Muscle layer of colon (tissue), 2 donors: ENCODE measurements around the gene CBLL1.

ENCODE experiments used
- H3K27ac ChIP-seq: one replicate; pipeline ENCODE4 v1.7.0; 2013; ENCODE audit warnings: low read depth, mild to moderate bottlenecking, low read length, moderate library complexity
- H3K27me3 ChIP-seq, 2 donors: one replicate each; pipeline ENCODE4 v1.7.0; 2013; ENCODE audit warnings: low read length in 2 of 2, mild to moderate bottlenecking in 2 of 2; ENCODE audit not compliant: insufficient read depth in 2 of 2, control insufficient read depth in 1 of 2
- H3K36me3 ChIP-seq: one replicate; pipeline ENCODE4 v1.7.0; 2013; ENCODE audit warnings: mild to moderate bottlenecking, low read length; ENCODE audit not compliant: insufficient read depth
- H3K4me1 ChIP-seq: one replicate; pipeline ENCODE4 v1.7.0; 2013; ENCODE audit warnings: mild to moderate bottlenecking, low read length; ENCODE audit not compliant: insufficient read depth
- H3K4me3 ChIP-seq, 2 donors: one replicate each; pipeline ENCODE4 v1.7.0; 2013; ENCODE audit warnings: low read length in 2 of 2, low read depth in 1 of 2, mild to moderate bottlenecking in 1 of 2, moderate library complexity in 1 of 2
- H3K9ac ChIP-seq: one replicate; pipeline ENCODE4 v1.7.0; 2013; ENCODE audit warnings: low read length
- H3K9me3 ChIP-seq: one replicate; pipeline ENCODE4 v1.7.0; 2013; ENCODE audit warnings: mild to moderate bottlenecking, low read length
- donor health status: abdominal sarcoma.
- donor health status: Adenocarcinoma of cecum.

The CBLL1 gene

DNA sequence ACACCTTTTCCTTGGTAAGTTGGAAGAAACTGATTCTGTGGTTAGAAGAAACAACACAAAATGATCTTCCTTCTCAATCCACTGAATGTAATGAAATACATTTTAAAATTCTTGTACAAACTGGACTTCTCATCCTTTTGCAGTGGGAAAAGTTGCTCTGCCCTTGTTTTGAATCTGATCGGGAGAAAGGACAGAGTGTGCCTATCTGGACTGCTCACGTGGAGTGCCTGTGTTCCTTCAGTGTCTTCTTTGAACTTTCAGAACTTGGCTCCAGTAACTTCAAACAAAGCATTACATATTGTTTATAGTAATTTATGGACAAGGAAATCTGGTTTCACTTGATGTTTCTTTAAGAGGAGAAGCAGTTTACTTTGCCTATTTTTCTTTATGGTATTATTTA lies 42.0 kb downstream of the CBLL1 start:
- peaks cover 52% of the 10 kb centered on the region for H3K4me1 ChIP-seq
- no peaks in the 10 kb centered on the region for H3K9me3 ChIP-seq
- H3K27ac ChIP-seq, result peak overlapping the region; percentile 57
- H3K36me3 ChIP-seq, result no peaks in the 10 kb centered on the region
- no peak overlapping the region for H3K4me3 ChIP-seq
- H3K9ac ChIP-seq, result no peak overlapping the region
- H3K27me3 ChIP-seq, result no peaks in the 10 kb centered on the region

- H3K27me3 ChIP-seq, result no peaks in the 10 kb centered on the region
- H3K4me1 ChIP-seq, result peaks cover 37% of the 10 kb centered on the region
- H3K4me3 ChIP-seq, result no peak overlapping the region
- H3K27ac ChIP-seq, result no peak overlapping the region
- no peak overlapping the region for H3K9ac ChIP-seq
- H3K9me3 ChIP-seq, result no peaks in the 10 kb centered on the region
- H3K36me3 ChIP-seq, result no peaks in the 10 kb centered on the region
These were observed 44.3 kb downstream of the CBLL1 start for GRCh38 chr7:107788216-107788615.

GRCh38 chr7:107788662-107789061 lies 44.7 kb downstream of the CBLL1 start:
- H3K36me3 ChIP-seq, result no peaks in the 10 kb centered on the region
- H3K9me3 ChIP-seq, result no peaks in the 10 kb centered on the region
- H3K4me1 ChIP-seq, result peaks cover 33% of the 10 kb centered on the region
- no peaks in the 10 kb centered on the region for H3K27me3 ChIP-seq
- H3K4me3 ChIP-seq, result no peak overlapping the region
- H3K27ac ChIP-seq, result no peak overlapping the region
- H3K9ac ChIP-seq, result no peak overlapping the region

- Histone ChIP-seq H3K4me1 (peaks cover 31% of the 10 kb centered on the region), H3K4me3 (no peak overlapping the region), H3K9ac (no peak overlapping the region), H3K27ac (no peak overlapping the region), H3K9me3 (no peaks in the 10 kb centered on the region), H3K27me3 (no peaks in the 10 kb centered on the region), H3K36me3 (no peaks in the 10 kb centered on the region)
These were observed 45.7 kb downstream of the CBLL1 start for GRCh38 chr7:107789647-107790046.

DNA sequence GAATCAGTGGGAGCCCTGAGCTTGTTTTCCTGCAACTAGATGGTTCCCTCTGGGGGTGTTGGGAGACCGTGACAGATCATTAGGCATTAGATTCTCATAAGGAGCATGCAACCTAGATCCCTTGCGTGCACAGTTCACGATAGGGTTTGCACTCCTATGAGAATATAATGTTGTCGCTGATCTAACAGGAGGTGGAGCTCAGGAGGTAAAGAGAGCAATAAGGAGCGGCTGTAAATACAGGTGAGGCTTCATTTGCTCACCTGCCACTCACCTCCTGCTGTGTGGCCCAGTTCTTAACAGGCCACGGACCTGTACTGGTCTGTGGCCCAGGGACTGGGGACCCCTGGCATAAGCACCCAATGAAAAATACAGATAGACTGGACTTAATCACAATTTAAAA lies 48.4 kb downstream of the CBLL1 start:
- H3K36me3 ChIP-seq, result no peaks in the 10 kb centered on the region
- H3K9me3 ChIP-seq, result no peaks in the 10 kb centered on the region
- H3K9ac ChIP-seq, result no peak overlapping the region
- no peak overlapping the region for H3K27ac ChIP-seq
- no peak overlapping the region for H3K4me3 ChIP-seq
- H3K27me3 ChIP-seq, result no peaks in the 10 kb centered on the region
- H3K4me1 ChIP-seq, result peaks cover 10% of the 10 kb centered on the region

DNA sequence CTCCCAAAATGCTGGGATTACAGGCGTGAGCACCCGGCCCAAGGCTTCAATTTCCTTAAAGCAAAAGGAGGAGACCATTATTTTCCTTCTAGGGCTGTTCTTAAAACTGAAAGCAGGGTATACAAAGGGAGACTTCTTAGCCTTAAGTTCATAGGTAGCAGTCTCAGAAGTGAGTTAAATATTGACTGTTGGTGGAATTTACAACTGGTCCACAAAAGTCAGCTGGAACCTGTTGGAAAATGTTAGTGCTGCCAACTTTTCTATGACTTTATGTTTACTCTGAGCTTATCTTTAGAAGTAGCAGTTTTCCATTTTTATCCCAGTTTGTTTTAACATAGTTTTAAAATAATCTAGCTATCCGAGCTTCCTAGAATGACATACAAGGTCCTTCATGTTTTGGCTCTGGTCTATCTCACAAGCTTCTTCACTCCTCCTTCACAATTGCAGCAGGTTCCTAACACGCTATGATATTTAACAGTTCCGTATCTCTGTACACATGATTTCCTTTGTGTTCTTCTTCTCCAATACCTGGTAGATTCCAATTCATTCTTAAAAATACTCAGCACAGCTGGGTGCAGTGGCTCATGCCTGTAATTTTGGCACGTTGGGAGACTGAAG lies 55.8 kb downstream of the CBLL1 start:
- Histone ChIP-seq H3K27ac (peak overlapping the region; percentile 41), H3K4me3 (no peak overlapping the region), H3K36me3 (no peaks in the 10 kb centered on the region), H3K4me1 (peaks cover 5% of the 10 kb centered on the region), H3K9me3 (no peaks in the 10 kb centered on the region), H3K9ac (no peak overlapping the region), H3K27me3 (no peaks in the 10 kb centered on the region)

GRCh38 chr7:107803009-107803610 lies 59.2 kb downstream of the CBLL1 start, which contains the start of gene SLC26A3:
Gene SLC26A3 (minus strand): TSS chr7:107803223. CDS start chr7:107794509, 8,714 bp downstream.
- H3K27ac ChIP-seq, result no peak within 1 kb of the TSS
- H3K9me3 ChIP-seq, result no peaks in the 10 kb centered on the region
- H3K4me3 ChIP-seq, result no peak within 1 kb of the TSS
- peaks cover 5% of the 10 kb centered on the region for H3K4me1 ChIP-seq
- H3K9ac ChIP-seq, result no peak within 1 kb of the TSS
- H3K36me3 ChIP-seq, result no peaks in the 10 kb centered on the region
- H3K27me3 ChIP-seq, result no peaks in the 10 kb centered on the region

- H3K27ac ChIP-seq, result no peak overlapping the region
- H3K4me1 ChIP-seq, result no peaks in the 10 kb centered on the region
- H3K9ac ChIP-seq, result no peak overlapping the region
- H3K36me3 ChIP-seq, result no peaks in the 10 kb centered on the region
- no peak overlapping the region for H3K4me3 ChIP-seq
- no peaks in the 10 kb centered on the region for H3K27me3 ChIP-seq
- H3K9me3 ChIP-seq, result no peaks in the 10 kb centered on the region
These were observed 65.2 kb downstream of the CBLL1 start for GRCh38 chr7:107809179-107809578.

GRCh38 chr7:107810626-107811025 lies 66.7 kb downstream of the CBLL1 start:
- no peak overlapping the region for H3K4me3 ChIP-seq
- peaks cover 1% of the 10 kb centered on the region for H3K4me1 ChIP-seq
- no peaks in the 10 kb centered on the region for H3K36me3 ChIP-seq
- no peaks in the 10 kb centered on the region for H3K27me3 ChIP-seq
- no peak overlapping the region for H3K9ac ChIP-seq
- no peaks in the 10 kb centered on the region for H3K9me3 ChIP-seq
- H3K27ac ChIP-seq, result no peak overlapping the region
